GM10266 (cell line): Measurements from ENCODE around the gene MS4A14.
"Not testable (repeated sequence)": the region's sequence is repeated elsewhere in the genome, so short reads cannot be mapped to it uniquely, and the experiment has no call there.

Experiments
- DNase-seq: peaks from one replicate; pipeline ENCODE4 v3.0.0; 2012; ENCODE audit errors: extremely low spot score
- CTCF ChIP-seq: IDR thresholded peaks from 2 replicates; pipeline ENCODE4 v1.5.1; 2012; ENCODE audit warnings: mild to moderate bottlenecking, low read depth; ENCODE audit not compliant: control insufficient read depth, insufficient read depth; ENCODE audit errors: missing control alignments

The MS4A14 gene

GRCh38 chr11:60363542-60364470 lies 32.5 kb upstream of the MS4A14 start:
- DNase-seq = peak; percentile 56
- peak; percentile 74 for TF ChIP-seq CTCF

- not testable (repeated sequence) for DNase-seq
Measured at GRCh38 chr11:60366262-60366904, 29.9 kb upstream of the MS4A14 start.

- TF ChIP-seq CTCF = no peak
- peak; percentile 68 for DNase-seq
Measured at GRCh38 chr11:60367009-60367408, 29.2 kb upstream of the MS4A14 start.

GRCh38 chr11:60367896-60368295 lies 28.4 kb upstream of the MS4A14 start:
- DNase-seq = no peak
- no peak for TF ChIP-seq CTCF

- no peak for DNase-seq
- no peak for TF ChIP-seq CTCF
Measured at GRCh38 chr11:60370252-60370810, 25.9 kb upstream of the MS4A14 start.

GRCh38 chr11:60370811-60371298 lies 25.4 kb upstream of the MS4A14 start:
- DNase-seq = no peak
- TF ChIP-seq CTCF = no peak

- TF ChIP-seq CTCF = no peak
- no peak for DNase-seq
Measured at GRCh38 chr11:60371386-60371785, 24.9 kb upstream of the MS4A14 start.
